Liver (tissue), 9 donors: ENCODE data around the gene ZNF485. TPM values are rescaled to one million over a fixed set of nuclear protein-coding genes. Genes with fewer than 3 reads are reported as not detected.

ENCODE experiments used
- DNase-seq: peaks from one replicate; pipeline ENCODE4 v3.0.0-alpha.2; 2017; ENCODE audit warnings: low spot score
- H3K27ac ChIP-seq, 2 donors: one replicate each; pipeline ENCODE4 v1.7.0; 2013; ENCODE audit warnings: inconsistent platforms in 2 of 2, low read length in 2 of 2, control low read depth in 1 of 2, low read depth in 1 of 2, mild to moderate bottlenecking in 1 of 2
- H3K27me3 ChIP-seq, 4 donors: one replicate each; pipeline versions ENCODE4 v1.6.1 to v1.7.0; 2013; ENCODE audit warnings: low read length in 3 of 4, inconsistent platforms in 1 of 4, mild to moderate bottlenecking in 1 of 4, moderate library complexity in 1 of 4; ENCODE audit not compliant: control insufficient read depth in 4 of 4, insufficient read depth in 4 of 4
- H3K36me3 ChIP-seq, 4 donors: one replicate each; pipeline versions ENCODE4 v1.6.1 to v1.7.0; 2013; ENCODE audit warnings: low read length in 3 of 4, mild to moderate bottlenecking in 3 of 4, low read depth in 1 of 4, moderate library complexity in 1 of 4; ENCODE audit not compliant: control insufficient read depth in 4 of 4, insufficient read depth in 3 of 4
- H3K4me1 ChIP-seq, 4 donors: one replicate each; pipeline versions ENCODE4 v1.6.1 to v1.7.0; 2013; ENCODE audit warnings: low read length in 3 of 4, mild to moderate bottlenecking in 3 of 4, moderate library complexity in 1 of 4; ENCODE audit not compliant: control insufficient read depth in 4 of 4, insufficient read depth in 4 of 4
- H3K4me3 ChIP-seq, 3 donors: one replicate each; pipeline versions ENCODE4 v1.6.1 to v1.7.0; 2013; ENCODE audit warnings: low read length in 3 of 3, control low read depth in 1 of 3, low read depth in 1 of 3, mild to moderate bottlenecking in 1 of 3
- H3K9ac ChIP-seq, 2 donors: one replicate each; pipeline ENCODE4 v1.7.0; 2013; ENCODE audit warnings: low read length in 2 of 2, mild to moderate bottlenecking in 2 of 2, moderate library complexity in 2 of 2, control low read depth in 1 of 2, low read depth in 1 of 2
- H3K9me3 ChIP-seq, 4 donors: one replicate each; pipeline versions ENCODE4 v1.6.1 to v1.7.0; 2013; ENCODE audit warnings: low read length in 3 of 4; ENCODE audit not compliant: control insufficient read depth in 4 of 4
- EGR1 ChIP-seq, 2 donors: IDR thresholded peaks; 2 replicates each; pipeline ENCODE4 v1.6.1; 2016 to 2018; ENCODE audit warnings: antibody characterized with exemption in 2 of 2, low read depth in 2 of 2
- FOXA1 ChIP-seq: IDR thresholded peaks from 2 replicates; pipeline ENCODE4 v1.6.1; 2016; ENCODE audit warnings: antibody characterized with exemption
- GABPA ChIP-seq, 2 donors: IDR thresholded peaks in 1 of 2; conservative IDR thresholded peaks in 1 of 2; 2 replicates each; pipeline ENCODE4 v1.6.1; 2016; ENCODE audit warnings: antibody characterized with exemption in 2 of 2, mild to moderate bottlenecking in 1 of 2, moderate library complexity in 1 of 2
- HNF4G ChIP-seq: IDR thresholded peaks from 2 replicates; pipeline ENCODE4 v1.6.1; 2016; ENCODE audit warnings: antibody characterized with exemption
- JUND ChIP-seq, 2 donors: IDR thresholded peaks; 2 replicates each; pipeline ENCODE4 v1.6.1; 2016; ENCODE audit warnings: antibody characterized with exemption in 2 of 2
- NR2F2 ChIP-seq: IDR thresholded peaks from 2 replicates; pipeline ENCODE4 v1.6.1; 2016; ENCODE audit warnings: antibody characterized with exemption
- RXRA ChIP-seq, 2 donors: IDR thresholded peaks; 2 replicates each; pipeline ENCODE4 v1.6.1; 2017 to 2018; ENCODE audit warnings: antibody characterized with exemption in 2 of 2, mild to moderate bottlenecking in 1 of 2
- SP1 ChIP-seq: IDR thresholded peaks from 2 replicates; pipeline ENCODE4 v1.6.1; 2018; ENCODE audit warnings: antibody characterized with exemption, mild to moderate bottlenecking
- TAF1 ChIP-seq: conservative IDR thresholded peaks from 2 replicates; pipeline ENCODE4 v1.6.1; 2016; ENCODE audit warnings: antibody characterized with exemption, mild to moderate bottlenecking
- WGBS: extraction: QIAGEN DNeasy Blood & Tissue Kit; methylation state at CpG from one replicate; pipeline ENCODE4 v1.1.7; 2013; 5-methylcytosine and 5-hydroxymethylcytosine counted together
- polyA plus RNA-seq, 2 donors: library from polyadenylated mRNA; stranded (reverse) in 1 of 2; unstranded in 1 of 2; fragments of 200-250 nt in 1 of 2; fragments of >200 nt in 1 of 2; fragmentation: Nextera tagmentation in 1 of 2; extraction: Ambion mirVana in 1 of 2; gene quantifications; one replicate each; pipeline versions ENCODE4 v1.2.1 to v1.2.3, GENCODE V29; 2013 to 2015
- total RNA-seq, 2 donors: library from RNA; depleted of rRNA; stranded (reverse); fragments of >200 nt; gene quantifications; one replicate each; pipeline ENCODE4 v1.2.3, GENCODE V29; 2014
- TF ChIP-seq, protein P1 (sequence below): fragments of 150-350 bp; IDR thresholded peaks from 2 replicates; pipeline ENCODE4 v1.5.1; 2017; ENCODE audit warnings: improper control_type of control experiment, low read depth, low read length; ENCODE audit not compliant: missing input control
- TF ChIP-seq, protein P2 (sequence below): IDR thresholded peaks from 2 replicates; pipeline ENCODE4 v1.6.1; 2016; ENCODE audit warnings: antibody characterized with exemption
- TF ChIP-seq, protein P3 (sequence below): IDR thresholded peaks from 2 replicates; pipeline ENCODE4 v1.6.1; 2016; ENCODE audit warnings: antibody characterized with exemption
- donor health status: healthy.
- donor health status: healthy.
- donor health status: healthy.
- donor health status: healthy.
- donor health status: healthy.

Gene ZNF485
- total and polyA plus RNA-seq, 4 donors = 0.92 to 2.4 (median 1.0) TPM

DNA sequence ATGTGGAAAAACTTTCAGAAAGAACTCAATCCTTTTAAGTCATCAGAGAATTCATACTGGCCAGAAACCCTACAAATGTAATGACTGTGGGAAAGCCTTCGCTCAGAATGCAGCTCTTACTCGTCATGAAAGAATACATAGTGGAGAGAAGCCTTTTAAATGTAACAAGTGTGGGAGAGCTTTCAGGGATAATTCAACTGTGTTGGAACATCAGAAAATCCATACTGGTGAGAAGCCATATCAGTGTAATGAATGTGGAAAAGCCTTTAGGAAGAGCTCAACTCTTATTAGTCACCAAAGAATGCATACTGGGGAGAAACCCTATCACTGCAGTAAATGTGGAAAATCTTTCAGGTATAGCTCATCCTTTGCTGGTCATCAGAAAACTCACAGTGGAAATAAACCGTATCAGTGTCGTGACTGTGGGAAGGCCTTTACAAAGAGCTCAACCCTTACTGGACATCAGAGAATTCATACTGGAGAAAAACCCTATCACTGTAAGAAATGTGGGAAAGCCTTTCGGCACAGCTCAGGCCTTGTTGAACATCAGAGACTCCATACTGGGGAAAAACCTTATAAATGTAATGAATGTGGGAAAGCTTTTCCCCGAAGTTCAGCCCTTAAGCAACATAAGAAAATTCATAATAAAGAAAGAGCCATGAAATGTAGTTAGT lies 10.6 kb downstream of the ZNF485 start:
- peaks cover 0 to 2% (median 0%) of the 10 kb centered on the region in 4 donors for H3K4me1 ChIP-seq
- no peaks in the 10 kb centered on the region for H3K27me3 ChIP-seq
- TF ChIP-seq JUND (IDR thresholded peaks at IDR 0.05) (no peak), GABPA (IDR thresholded peaks at IDR 0.05 in 1 of 2, conservative IDR thresholded peaks at IDR 0.05 in 1 of 2) (no peak), RXRA (IDR thresholded peaks at IDR 0.05) (no peak), TAF1 (no peak)
- H3K9ac ChIP-seq = no peak overlapping the region
- H3K27ac ChIP-seq = no peak overlapping the region
- WGBS = 95% methylated on average over 6 of the region's 6 CpGs
- H3K36me3 ChIP-seq = peaks cover 0 to 29% (median 26%) of the 10 kb centered on the region in 4 donors
- H3K4me3 ChIP-seq = peak overlapping the region in 2 of 3 donors; percentile 15 to 50
- H3K9me3 ChIP-seq = peaks cover 20 to 39% (median 27%) of the 10 kb centered on the region in 4 donors
- no peak for DNase-seq

- no peak for DNase-seq
- Histone ChIP-seq H3K36me3 (peaks cover 0 to 20% (median 18%) of the 10 kb centered on the region in 4 donors), H3K9me3 (peaks cover 15 to 29% (median 23%) of the 10 kb centered on the region in 4 donors), H3K4me1 (peaks cover 0 to 6% (median under 1%) of the 10 kb centered on the region in 4 donors), H3K27ac (no peak overlapping the region), H3K27me3 (no peaks in the 10 kb centered on the region), H3K4me3 (no peak overlapping the region), H3K9ac (no peak overlapping the region)
- TF ChIP-seq GABPA (IDR thresholded peaks at IDR 0.05 in 1 of 2, conservative IDR thresholded peaks at IDR 0.05 in 1 of 2) = no peak
- TF ChIP-seq, protein P1, sequence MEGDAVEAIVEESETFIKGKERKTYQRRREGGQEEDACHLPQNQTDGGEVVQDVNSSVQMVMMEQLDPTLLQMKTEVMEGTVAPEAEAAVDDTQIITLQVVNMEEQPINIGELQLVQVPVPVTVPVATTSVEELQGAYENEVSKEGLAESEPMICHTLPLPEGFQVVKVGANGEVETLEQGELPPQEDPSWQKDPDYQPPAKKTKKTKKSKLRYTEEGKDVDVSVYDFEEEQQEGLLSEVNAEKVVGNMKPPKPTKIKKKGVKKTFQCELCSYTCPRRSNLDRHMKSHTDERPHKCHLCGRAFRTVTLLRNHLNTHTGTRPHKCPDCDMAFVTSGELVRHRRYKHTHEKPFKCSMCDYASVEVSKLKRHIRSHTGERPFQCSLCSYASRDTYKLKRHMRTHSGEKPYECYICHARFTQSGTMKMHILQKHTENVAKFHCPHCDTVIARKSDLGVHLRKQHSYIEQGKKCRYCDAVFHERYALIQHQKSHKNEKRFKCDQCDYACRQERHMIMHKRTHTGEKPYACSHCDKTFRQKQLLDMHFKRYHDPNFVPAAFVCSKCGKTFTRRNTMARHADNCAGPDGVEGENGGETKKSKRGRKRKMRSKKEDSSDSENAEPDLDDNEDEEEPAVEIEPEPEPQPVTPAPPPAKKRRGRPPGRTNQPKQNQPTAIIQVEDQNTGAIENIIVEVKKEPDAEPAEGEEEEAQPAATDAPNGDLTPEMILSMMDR = no peak
- TF ChIP-seq FOXA1 = no peak
- TF ChIP-seq RXRA (IDR thresholded peaks at IDR 0.05) = no peak
- no peak for TF ChIP-seq SP1
- no peak for TF ChIP-seq NR2F2
- no peak for TF ChIP-seq EGR1 (IDR thresholded peaks at IDR 0.05; ENCODE audit: low read depth in 2 of 2)
- WGBS = 97% methylated on average over 2 of the region's 2 CpGs
Measured at GRCh38 chr10:43619368-43619767, 13.1 kb downstream of the ZNF485 start.

GRCh38 chr10:43622038-43622437 lies 15.8 kb downstream of the ZNF485 start:
- Histone ChIP-seq H3K9ac (no peak overlapping the region), H3K27me3 (no peaks in the 10 kb centered on the region), H3K4me3 (no peak overlapping the region), H3K27ac (no peak overlapping the region), H3K9me3 (peaks cover 3 to 13% (median 9%) of the 10 kb centered on the region in 4 donors), H3K36me3 (peaks cover 0 to 5% (median 1%) of the 10 kb centered on the region in 4 donors), H3K4me1 (peaks cover 0 to 6% (median under 1%) of the 10 kb centered on the region in 4 donors)
- 77% methylated on average over 2 of the region's 2 CpGs for WGBS
- TF ChIP-seq FOXA1 (no peak), TAF1 (no peak), RXRA (IDR thresholded peaks at IDR 0.05) (no peak), HNF4G (no peak), JUND (IDR thresholded peaks at IDR 0.05) (no peak), NR2F2 (no peak), EGR1 (IDR thresholded peaks at IDR 0.05; ENCODE audit: low read depth in 2 of 2) (no peak)
- TF ChIP-seq, protein P2, sequence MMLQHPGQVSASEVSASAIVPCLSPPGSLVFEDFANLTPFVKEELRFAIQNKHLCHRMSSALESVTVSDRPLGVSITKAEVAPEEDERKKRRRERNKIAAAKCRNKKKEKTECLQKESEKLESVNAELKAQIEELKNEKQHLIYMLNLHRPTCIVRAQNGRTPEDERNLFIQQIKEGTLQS = no peak
- TF ChIP-seq, protein P3, sequence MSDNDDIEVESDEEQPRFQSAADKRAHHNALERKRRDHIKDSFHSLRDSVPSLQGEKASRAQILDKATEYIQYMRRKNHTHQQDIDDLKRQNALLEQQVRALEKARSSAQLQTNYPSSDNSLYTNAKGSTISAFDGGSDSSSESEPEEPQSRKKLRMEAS = no peak
- no peak for DNase-seq
